ENCODE results near the gene RTL9. TPM values are rescaled to one million over a fixed set of nuclear protein-coding genes. Genes with fewer than 3 reads are reported as not detected.

RTL9 gene
- total and polyA plus RNA-seq, 2 experiments from 2014 or later: 0.31 TPM; not detected in 1

DNA sequence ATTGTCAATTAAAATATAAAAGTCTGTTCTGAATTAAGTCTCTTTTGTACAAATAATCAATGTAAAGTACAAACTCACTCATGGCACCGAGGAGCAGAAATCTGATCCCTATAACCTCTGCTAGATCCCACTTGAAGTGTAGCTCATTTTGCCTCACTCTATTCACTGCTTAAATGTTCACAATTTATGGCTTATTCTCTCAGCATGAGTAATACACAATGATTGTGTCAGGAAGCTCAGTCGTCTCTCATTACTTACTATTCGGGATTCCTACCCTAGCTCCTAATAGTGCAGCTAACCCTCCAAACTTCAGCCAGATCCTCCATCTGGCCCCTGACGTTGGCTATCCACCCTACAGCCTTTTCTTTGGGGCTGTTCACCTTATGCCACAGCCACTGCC is 36.0 kb upstream of the RTL9 start:
- no peak for DNase-seq (ENCODE audit: low spot score)
- Mint-ChIP-seq H3K27ac (no peak overlapping the region; the same call in 1 of the 2 replicates), H3K4me1 (peaks cover 44% of the 10 kb centered on the region), H3K36me3 (ENCODE audit: low read depth) (no peaks in the 10 kb centered on the region), H3K9me3 (no peaks in the 10 kb centered on the region; the same call in 2 of the 3 replicates), H3K27me3 (ENCODE audit: insufficient read depth, low read depth, poor library complexity) (no peaks in the 10 kb centered on the region), H3K4me3 (no peak overlapping the region)
- Histone ChIP-seq H3F3A (replicated peaks; ENCODE audit: low read depth) (no peaks in the 10 kb centered on the region), H3K36me3 (ENCODE audit: insufficient read depth) (no peaks in the 10 kb centered on the region), H3K4me2 (no peak overlapping the region), H3K4me1 (ENCODE audit: insufficient read depth) (peaks cover 31% of the 10 kb centered on the region), H3K79me2 (replicated peaks; ENCODE audit: insufficient read depth) (no peaks in the 10 kb centered on the region), H3K27ac (ENCODE audit: low read depth) (no peak overlapping the region), H3K27me3 (ENCODE audit: insufficient read depth) (no peaks in the 10 kb centered on the region), H4K20me1 (replicated peaks; ENCODE audit: insufficient read depth) (no peaks in the 10 kb centered on the region), H3K4me3 (no peak overlapping the region), H2AFZ (no peak overlapping the region), H3K9me2 (ENCODE audit: insufficient read depth) (no peaks in the 10 kb centered on the region)
- TF ChIP-seq STAT1 (IDR thresholded peaks at IDR 0.05; ENCODE audit: unreplicated experiment) (no peak), CREB1 (CRISPR knock-in tag; IDR thresholded peaks at IDR 0.05; ENCODE audit: low read depth) (no peak), POLR2AphosphoS5 (IDR thresholded peaks at IDR 0.05; ENCODE audit: low read depth) (no peak), ZNF462 (CRISPR knock-in tag; IDR thresholded peaks at IDR 0.05) (no peak), EZH2phosphoT487 (IDR thresholded peaks at IDR 0.05; ENCODE audit: unreplicated experiment) (no peak), CTCF (conservative IDR thresholded peaks at IDR 0.05; ENCODE audit: low read depth in 2 of 2) (no peak), ZNF114 (CRISPR knock-in tag; IDR thresholded peaks at IDR 0.05) (no peak), NANOG (IDR thresholded peaks at IDR 0.05; ENCODE audit: borderline replicate concordance) (no peak), ZNF331 (CRISPR knock-in tag; IDR thresholded peaks at IDR 0.05; ENCODE audit: low read depth) (no peak), JUNB (IDR thresholded peaks at IDR 0.05; ENCODE audit: unreplicated experiment) (no peak), EZH2 (IDR thresholded peaks at IDR 0.05; ENCODE audit: low read depth, unreplicated experiment) (no peak), ETS1 (IDR thresholded peaks at IDR 0.05) (no peak)
- TF ChIP-seq, protein P1, sequence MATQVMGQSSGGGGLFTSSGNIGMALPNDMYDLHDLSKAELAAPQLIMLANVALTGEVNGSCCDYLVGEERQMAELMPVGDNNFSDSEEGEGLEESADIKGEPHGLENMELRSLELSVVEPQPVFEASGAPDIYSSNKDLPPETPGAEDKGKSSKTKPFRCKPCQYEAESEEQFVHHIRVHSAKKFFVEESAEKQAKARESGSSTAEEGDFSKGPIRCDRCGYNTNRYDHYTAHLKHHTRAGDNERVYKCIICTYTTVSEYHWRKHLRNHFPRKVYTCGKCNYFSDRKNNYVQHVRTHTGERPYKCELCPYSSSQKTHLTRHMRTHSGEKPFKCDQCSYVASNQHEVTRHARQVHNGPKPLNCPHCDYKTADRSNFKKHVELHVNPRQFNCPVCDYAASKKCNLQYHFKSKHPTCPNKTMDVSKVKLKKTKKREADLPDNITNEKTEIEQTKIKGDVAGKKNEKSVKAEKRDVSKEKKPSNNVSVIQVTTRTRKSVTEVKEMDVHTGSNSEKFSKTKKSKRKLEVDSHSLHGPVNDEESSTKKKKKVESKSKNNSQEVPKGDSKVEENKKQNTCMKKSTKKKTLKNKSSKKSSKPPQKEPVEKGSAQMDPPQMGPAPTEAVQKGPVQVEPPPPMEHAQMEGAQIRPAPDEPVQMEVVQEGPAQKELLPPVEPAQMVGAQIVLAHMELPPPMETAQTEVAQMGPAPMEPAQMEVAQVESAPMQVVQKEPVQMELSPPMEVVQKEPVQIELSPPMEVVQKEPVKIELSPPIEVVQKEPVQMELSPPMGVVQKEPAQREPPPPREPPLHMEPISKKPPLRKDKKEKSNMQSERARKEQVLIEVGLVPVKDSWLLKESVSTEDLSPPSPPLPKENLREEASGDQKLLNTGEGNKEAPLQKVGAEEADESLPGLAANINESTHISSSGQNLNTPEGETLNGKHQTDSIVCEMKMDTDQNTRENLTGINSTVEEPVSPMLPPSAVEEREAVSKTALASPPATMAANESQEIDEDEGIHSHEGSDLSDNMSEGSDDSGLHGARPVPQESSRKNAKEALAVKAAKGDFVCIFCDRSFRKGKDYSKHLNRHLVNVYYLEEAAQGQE (IDR thresholded peaks at IDR 0.05; ENCODE audit: unreplicated experiment): no peak
- ATAC-seq: no peak
